DMS79 treated with DMSO at 0.1 percent for 48 hours (cell line): Measurements from ENCODE around the gene RASSF5.
"Not testable (repeated sequence)": the region's sequence is repeated elsewhere in the genome, so short reads cannot be mapped to it uniquely, and the experiment has no call there.

ENCODE experiments used
- DNase-seq: peaks from one replicate; lab custom pipeline; 2025; lab: John Stamatoyannopoulos, UW

Gene RASSF5

DNA sequence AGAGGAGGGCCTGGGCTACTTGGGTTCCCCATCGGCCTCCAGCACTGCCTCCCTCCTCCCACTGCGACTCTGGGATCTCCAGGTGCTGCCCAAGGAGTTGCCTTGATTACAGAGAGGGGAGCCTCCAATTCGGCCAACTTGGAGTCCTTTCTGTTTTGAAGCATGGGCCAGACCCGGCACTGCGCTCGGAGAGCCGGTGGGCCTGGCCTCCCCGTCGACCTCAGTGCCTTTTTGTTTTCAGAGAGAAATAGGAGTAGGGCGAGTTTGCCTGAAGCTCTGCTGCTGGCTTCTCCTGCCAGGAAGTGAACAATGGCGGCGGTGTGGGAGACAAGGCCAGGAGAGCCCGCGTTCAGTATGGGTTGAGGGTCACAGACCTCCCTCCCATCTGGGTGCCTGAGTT lies 80.6 kb downstream of the RASSF5 start:
- DNase-seq = no peak

DNA sequence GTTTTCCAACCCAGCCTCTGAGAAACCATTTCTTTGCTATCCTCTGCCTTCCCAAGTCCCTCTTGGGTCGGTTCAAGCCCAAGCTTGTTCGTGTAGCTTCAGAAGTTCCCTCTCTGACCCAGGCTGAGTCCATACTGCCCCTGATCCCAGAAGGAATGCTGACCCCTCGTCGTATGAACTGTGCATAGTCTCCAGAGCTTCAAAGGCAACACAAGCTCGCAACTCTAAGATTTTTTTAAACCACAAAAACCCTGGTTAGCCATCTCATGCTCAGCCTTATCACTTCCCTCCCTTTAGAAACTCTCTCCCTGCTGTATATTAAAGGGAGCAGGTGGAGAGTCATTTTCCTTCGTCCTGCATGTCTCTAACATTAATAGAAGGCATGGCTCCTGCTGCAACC lies 81.2 kb downstream of the RASSF5 start:
- DNase-seq = no peak

GRCh38 chr1:206589206-206589605 lies 81.9 kb downstream of the RASSF5 start:
- DNase-seq = no peak

- no peak for DNase-seq
Measured at GRCh38 chr1:206590025-206590758, 82.9 kb downstream of the RASSF5 start.

GRCh38 chr1:206591226-206591625 lies 83.9 kb downstream of the RASSF5 start:
- no peak for DNase-seq

- DNase-seq = no peak
Measured at GRCh38 chr1:206591696-206592095, 84.4 kb downstream of the RASSF5 start.

GRCh38 chr1:206593351-206593925 lies 86.1 kb downstream of the RASSF5 start:
- no peak for DNase-seq

DNA sequence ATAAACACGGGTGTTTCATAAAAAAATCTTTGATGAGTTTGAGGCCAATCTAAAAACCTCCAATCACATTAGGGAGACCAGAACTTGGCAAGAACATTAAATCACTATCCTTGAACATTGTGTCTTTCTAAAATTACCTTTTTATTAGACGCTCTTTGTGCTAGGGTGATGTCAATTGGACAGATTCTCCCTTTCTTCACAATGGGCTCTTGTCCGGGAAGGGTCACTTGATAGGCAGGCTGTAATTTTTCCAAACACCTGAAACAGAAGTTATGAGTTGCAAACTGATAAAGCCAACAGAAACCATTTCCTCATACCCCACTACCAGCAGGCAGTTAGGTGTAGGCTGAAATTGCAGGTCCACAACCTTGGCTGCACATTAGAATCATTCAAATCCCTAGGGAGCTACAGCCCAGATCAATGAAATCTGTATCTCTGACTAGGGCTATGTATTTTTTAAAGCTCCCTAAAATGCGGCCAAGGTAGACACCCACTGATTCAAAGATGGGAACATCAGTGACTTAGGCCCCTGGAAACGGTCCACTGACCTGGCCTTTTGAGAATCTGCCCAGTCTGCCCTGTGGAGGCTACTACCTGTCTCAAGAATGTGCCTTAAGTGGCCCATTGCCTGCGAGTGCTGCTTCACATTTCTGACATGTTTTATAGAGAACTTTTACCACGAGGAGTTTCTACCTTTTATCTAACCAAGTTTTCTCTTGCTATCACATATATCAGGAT lies 88.4 kb downstream of the RASSF5 start:
- no peak for DNase-seq

DNA sequence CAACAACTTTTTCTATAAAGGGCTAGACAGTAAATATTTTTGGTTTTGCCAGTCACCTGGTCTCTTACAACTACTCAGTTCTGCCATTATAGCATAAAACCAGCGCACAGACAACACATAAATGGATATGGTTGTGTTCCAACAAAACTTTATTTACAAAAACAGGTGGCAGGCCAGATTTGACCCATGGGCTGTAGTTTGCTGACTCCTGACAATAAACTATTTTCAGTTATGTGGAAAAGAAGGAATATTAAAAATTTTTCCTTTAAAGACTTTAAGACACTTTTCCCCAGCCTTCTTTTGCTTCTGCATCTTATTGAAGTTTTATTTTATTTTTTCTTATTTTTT lies 89.0 kb downstream of the RASSF5 start:
- no peak for DNase-seq

DNA sequence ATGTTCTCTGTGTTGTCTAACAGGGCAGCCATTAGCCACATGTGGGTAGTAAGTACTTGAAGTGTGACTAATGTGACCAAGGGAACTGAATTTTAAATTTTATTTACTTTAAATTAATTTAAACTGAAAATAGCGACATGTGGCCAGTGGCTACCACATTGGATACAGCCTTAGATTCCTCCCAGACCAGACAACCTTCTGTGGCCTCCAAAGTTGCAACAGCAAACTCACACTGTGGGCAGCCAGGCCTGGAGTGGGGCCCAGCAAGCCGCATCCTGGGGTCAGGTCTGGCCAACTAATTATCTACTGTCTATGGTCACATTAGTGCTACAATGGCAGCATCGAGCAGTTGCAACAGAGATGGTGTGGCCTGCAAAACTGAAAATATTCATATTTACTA lies 93.2 kb downstream of the RASSF5 start:
- DNase-seq = no peak

- DNase-seq = no peak
Measured at GRCh38 chr1:206604861-206605260, 97.5 kb downstream of the RASSF5 start.

GRCh38 chr1:206606867-206607266 lies 99.5 kb downstream of the RASSF5 start:
- DNase-seq = no peak

- DNase-seq = no peak
Measured at GRCh38 chr1:206608108-206608698, 100.9 kb downstream of the RASSF5 start.

DNA sequence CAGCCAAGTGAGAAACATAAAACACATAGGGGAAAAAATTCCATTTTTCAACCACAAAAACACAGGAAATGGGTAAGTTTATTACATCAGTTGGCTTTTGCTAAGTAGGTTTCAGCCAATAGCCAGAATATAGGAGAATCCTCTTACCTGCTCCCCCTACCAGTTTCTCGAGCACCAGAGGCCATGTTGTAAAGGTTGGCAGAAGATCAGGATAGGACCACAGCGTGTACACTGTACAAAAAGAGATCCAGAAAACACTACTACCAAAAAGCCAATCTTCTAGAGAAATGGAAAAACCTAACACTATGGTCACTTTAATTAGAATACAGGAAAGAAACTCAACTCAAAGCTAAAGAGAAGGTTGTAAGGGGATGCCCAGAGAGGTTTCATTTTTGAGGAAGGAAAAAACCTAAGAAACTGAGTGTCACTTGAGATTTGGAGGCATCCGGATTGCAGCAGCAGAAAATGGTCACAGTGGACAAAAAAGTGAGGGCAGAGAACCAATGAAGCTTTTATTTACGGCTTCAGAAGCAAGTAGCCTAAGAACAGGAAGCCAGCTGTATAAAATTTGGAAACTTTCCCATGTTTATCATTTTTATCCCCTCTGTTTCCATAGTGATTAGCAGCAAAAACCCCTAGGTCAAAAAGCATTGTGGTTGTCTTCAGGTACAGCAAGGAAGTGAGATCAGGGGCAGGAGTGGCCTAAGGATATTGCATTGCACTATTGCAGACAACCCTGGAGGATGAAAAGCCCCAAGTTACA lies 102.1 kb downstream of the RASSF5 start:
- no peak for DNase-seq

DNA sequence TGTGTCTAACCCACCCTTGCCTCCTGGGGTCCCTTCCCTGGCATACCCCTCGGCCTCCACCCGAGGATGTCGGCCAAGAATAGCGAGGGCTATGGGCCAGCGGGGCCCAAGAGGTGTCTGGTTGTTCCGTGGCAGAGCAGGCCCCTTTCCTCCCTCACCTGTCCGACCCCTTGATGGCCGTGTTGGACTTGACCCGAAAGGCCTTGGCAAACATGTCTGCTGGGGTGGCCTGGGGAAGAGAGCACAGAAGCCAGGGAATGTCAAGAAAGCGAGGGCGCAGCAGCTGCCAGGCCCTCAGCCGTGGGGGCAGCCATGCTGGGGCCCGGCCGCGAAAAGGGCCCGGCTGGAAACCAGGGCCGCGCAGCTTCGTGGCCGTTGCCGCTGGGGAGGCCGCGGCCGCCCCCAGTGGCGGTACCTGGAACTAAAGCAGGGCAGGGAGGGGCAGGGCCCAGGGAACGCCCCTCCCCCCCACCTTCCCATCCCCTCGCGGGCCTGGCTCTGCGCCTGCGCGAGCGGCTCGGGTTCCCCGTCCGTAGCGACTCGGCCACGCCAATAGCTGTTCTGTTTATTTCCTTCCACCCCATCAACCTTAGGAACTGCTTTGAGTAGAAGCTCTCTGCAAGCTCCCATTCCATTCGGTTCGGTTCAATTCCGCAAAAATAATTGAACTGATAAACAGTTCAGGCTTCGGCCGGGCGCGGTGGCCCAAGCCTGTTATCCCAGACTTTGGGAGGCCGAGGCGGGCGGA lies 105.0 kb downstream of the RASSF5 start, which contains the start of gene EIF2D:
Gene EIF2D (minus strand): TSS at position 337 of the 748 bp plus-strand sequence. CDS start 123 bp downstream, at position 214.
- DNase-seq = peak; percentile 87

DNA sequence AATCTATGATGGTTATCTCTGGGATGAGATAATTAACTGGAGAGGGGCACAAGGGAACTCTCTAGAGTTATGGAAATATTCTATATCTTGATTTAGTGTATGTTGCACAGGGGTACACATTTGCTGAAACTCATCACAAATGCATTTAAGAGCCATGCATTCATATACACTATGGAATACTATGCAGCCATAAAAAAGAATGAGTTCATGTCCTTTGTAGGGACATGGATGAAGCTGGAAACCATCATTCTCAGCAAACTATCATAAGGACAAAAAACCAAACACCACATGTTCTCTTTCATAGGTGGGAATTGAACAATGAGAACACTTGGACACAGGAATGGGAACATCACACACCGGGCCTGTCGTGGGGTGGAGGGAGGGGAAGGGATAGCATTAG lies 119.1 kb downstream of the RASSF5 start:
- not testable (repeated sequence) for DNase-seq

GRCh38 chr1:206628916-206629315 lies 121.6 kb downstream of the RASSF5 start:
- no peak for DNase-seq

- peak; percentile 40 for DNase-seq
Measured at GRCh38 chr1:206631085-206631509, 123.8 kb downstream of the RASSF5 start.

GRCh38 chr1:206633708-206634121 lies 126.4 kb downstream of the RASSF5 start:
- no peak for DNase-seq

- DNase-seq = peak; percentile 74
Measured at GRCh38 chr1:206634365-206635079, 127.2 kb downstream of the RASSF5 start.
